NCI-H774 (cell line): ENCODE data around the gene CDH20.

Experiments used
- DNase-seq: peaks from one replicate; lab custom pipeline; 2025; lab: John Stamatoyannopoulos, UW

The CDH20 gene

GRCh38 chr18:61333271-61333745, at the start of gene CDH20:
TSS of gene CDH20 (plus strand) at chr18:61333430.
- DNase-seq = no peak

- no peak for DNase-seq
These were observed 49.2 kb upstream of the CDH20 start for GRCh38 chr18:61284039-61284438.

GRCh38 chr18:61285777-61286176, 47.5 kb upstream of the CDH20 start:
- DNase-seq = no peak

DNA sequence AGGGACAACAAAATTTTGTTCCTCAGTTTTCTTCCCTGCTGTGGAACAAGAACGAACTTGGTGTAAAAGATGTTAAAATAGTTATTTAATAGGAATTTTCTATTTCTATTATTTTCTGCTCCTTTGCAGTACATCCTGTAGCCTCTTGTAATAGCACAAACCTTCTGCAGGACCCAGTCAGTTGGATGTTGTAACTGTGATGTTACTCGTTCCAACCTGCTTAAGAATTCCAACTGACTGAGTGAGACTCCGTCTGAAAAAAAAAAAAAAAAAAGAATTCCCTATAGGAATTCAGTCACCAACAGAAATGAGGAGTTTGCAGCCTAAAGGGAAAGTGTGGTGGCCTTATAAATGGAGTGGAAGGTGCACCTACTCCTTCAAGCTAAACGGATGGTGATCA, 46.4 kb upstream of the CDH20 start:
- no peak for DNase-seq

- no peak for DNase-seq
These were observed 42.6 kb upstream of the CDH20 start for GRCh38 chr18:61290616-61291015.

- no peak for DNase-seq
These were observed 40.8 kb upstream of the CDH20 start for GRCh38 chr18:61292280-61293035.

- DNase-seq = no peak
These were observed 38.1 kb upstream of the CDH20 start for GRCh38 chr18:61295153-61295552.

- no peak for DNase-seq
These were observed 25.2 kb upstream of the CDH20 start for GRCh38 chr18:61308004-61308403.

DNA sequence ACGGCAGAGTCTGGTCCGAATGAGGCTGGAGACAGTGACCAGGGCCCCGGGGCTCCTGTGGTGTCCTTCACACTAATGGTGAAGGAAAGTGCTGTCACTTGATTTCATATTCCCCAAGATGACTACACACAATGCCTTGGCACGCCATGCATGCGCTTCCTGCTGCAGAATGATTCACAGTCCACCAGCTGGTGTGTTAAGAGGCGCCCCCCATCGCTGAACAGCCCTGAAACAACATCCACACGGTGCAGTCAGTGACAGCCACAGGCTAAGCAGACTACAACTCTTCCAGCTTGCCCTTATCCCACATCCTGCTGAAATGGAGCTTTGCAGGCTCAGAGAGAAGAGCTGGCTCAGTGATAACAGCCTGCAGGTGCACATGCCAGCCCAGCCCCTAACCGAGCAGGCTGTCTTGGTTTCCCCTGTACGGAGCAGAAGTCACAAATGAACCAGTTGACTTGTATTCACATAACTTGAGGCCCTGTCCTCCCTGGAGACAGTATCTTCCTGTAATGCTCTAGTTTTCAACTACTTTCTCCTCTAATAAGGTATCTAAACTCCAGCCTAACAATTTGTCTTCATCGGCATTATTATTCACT, 24.3 kb upstream of the CDH20 start:
- DNase-seq = no peak

DNA sequence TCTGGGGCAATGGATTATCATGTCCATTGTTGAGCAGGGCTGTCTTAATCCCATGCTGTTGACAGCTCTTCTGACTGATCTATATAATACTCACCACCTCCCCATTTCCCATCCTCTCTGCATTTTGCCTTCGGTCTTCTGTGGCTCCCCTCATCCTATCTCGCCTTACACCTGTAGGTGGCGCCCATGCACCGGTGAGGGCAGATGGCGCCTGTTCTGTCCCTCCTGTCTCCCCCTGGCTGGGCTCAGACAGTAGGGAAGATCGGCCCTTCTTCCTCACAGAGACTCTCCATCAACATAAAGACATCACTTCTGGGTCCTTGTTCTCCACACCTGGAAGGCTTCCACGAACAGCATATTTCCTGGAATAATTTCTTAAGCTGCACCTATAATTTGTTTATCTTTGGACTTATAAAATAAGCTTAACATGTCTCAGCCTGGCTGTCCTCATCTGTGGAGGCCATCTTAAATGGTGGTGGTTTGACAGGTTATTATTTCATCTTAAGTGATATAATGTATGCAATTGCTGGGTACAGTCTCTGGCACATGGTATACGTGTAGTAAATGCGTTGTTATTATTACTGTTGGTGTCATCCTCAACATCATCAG, 10.9 kb upstream of the CDH20 start:
- DNase-seq = no peak

DNA sequence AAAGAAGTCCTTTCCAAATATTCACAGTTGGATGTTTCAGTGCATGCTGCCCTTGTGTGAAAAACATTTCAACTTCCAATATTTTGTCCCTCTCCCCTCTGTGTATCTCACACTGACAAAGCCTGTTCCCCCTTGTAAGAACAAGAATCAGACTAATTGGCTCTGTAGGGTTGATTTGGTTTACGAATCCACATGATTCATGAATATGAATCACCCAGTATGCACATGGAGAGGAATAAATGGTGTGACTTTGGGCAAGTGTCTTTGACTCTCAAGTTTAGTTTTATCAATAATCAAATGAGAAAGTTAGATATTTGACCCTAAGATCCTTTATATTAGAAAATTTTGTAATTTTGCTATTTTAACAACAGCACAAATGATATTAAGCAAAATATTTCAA, 9.3 kb upstream of the CDH20 start:
- no peak for DNase-seq

DNA sequence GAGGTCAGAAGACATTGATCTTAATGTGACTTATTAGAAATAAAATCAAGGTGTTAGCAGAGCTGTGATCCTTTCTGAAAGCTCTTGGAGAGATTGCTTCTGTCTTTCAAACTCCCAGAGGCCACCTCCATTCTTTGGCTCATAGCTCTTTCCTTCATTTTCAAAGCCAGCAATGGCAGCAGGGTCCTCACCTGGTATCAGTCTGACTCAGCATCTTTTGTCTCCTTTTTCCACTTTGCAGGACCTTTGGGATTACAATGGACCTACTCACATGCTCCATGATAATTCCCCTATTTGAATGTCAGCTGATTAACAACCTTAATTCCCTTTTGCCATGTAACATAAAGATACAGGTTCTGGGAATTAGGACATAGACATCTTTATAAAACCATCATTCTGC, 6.8 kb upstream of the CDH20 start:
- no peak for DNase-seq

DNA sequence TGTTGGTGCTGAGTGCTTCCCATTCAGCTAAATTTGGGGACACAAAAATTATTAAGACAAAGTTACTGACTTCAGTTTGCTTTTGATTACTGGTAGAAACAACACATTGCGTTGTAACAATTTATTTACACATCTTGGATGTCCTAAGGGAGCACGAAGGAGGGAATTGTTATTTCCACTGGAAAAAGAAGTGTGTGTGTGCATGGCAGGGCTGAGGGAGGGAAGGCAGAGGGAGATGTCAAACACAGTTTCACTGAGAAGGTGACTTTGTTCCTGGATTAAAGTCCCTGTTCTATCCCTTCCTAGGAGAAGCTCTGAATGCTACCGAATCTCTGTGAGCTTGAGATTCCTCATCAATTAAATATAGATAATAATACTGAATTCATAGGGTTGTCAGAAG, 3.8 kb upstream of the CDH20 start:
- no peak for DNase-seq

DNA sequence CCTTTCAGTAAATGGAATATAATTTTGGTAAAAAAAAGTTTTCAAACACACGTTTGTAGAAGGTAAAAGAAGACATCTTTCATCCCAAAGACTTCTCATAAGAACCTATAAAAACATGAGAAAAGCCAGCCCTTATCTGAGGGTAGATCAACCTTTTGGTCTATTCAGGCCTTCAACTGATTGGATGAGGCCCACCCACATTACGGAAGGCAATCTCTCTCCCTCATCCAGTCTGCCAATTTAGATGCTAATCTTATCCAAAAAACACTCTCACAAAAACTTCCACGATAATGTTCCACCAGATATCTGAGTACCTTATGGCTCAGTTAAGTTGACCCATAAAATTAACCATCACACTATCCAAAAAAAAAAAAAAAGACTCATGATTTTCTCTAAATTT, 2.2 kb upstream of the CDH20 start:
- no peak for DNase-seq

- DNase-seq = peak; percentile 24
These were observed 688 bp downstream of the CDH20 start for GRCh38 chr18:61333746-61334490.

DNA sequence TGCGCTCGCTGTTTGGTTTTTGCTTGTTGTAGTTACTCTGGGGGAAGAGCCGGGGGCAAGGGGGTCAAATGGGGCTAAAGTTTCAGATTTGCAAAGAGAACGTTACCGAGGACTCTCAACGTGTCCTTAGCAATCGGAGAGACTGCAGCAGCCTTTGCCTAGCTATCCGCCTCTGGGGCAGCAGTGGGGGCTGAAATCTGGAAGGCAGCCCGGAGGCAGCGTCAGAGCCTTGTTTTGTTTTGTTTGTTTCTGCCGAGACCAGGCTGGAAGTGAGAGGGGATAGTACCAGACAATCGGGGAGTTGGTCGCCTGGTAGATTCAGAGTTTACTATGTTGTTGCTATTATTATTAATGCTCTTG, 1.2 kb downstream of the CDH20 start:
- no peak for DNase-seq

DNA sequence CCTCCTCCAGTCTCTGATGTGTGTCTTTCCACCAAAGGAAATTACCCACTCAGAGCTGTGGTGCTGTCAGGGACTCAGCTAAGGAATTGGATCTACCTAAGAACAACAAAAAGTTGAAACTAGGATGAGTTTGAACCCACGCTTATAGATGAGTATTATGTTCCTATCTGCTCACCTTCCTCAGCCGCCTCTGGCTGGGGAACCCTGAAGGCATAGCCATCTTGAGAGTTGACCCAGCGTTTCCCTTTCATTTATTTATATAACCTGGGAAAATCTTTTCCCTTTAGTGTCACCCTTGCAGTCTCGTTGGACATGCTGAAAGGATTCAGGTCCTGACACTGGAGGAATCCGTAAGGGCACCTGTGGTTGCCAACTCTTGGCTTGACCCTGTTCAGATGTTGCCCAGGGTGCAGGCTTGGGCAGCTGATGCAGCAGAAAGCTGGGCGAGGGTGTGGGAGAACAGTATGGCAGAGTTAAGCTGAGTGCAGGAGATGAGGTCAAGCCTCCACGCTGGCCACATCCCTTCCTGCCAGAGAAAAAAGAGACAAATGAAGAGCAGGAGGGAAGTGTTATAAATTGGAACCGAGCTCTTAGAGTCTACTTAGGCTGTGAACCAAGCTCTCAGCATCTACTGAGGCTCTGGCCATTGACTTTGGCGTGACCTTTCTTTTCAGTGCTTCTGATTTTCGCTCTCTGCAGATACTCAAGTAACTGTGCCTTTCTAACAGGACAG, 1.9 kb downstream of the CDH20 start:
- DNase-seq = no peak

DNA sequence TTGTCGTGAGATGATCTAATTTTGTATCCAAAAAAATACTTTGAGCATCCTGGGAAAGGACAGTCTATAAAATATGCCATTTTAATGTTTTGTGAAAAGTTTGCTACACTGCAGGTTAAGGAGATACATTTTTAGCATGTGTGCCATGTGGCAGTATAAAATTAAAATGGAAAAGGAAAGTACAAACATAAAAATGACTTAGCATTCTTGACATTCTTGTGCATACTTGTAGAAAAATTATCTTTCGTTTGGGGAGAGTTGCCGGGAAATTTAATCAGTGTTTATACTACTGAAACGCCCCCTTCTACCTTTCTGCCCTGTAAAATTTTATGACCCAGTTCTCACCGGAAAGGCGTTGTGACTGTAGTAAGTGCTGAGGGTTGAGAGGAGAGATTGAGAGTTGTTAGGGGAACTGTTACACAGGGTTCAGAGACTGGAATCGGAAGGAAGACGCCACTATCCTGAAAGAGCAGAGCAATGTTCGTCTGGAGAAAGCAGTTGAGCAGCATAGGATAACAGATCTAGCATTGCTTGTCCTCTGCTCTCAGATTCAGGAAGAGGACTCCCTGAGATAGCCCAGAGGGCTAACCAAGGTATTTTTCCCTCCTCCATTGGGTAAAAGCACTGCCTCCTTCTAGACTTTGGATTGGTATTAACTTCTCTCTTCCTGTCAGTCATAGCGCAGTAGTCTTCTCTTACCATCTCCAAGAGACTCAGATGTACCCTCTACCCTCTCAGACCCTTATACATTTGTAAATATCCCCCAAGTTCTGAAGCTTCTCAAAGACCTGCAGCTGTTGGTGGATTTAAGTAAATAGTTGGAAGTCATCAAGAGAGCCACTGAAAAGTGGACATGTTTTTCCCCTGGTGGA, 2.7 kb downstream of the CDH20 start:
- DNase-seq = no peak

- no peak for DNase-seq
These were observed 3.5 kb downstream of the CDH20 start for GRCh38 chr18:61336766-61337165.

DNA sequence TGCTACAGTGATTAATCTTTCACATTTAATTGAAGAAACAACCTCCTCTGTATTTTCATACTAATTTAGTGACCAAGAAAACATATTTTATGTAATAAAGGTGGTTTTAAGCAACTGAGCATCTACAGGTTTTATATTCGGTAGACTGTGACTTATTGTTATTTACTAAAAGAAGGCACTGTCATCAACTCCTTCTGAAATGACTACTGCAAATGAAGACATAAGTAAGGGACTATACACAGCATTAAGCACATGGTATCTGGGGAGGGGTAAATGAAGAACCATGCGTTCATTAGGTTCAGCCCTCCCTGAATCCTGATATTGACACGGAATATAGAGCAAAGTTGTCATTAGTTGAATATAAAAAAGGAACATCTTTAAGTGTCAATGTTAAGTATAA, 4.3 kb downstream of the CDH20 start:
- no peak for DNase-seq

- no peak for DNase-seq
These were observed 6.9 kb downstream of the CDH20 start for GRCh38 chr18:61340148-61340547.
